Activated CD8-positive, alpha-beta memory T cell treated with anti-CD3 and anti-CD28 coated beads, Interleukin-2, amount 10 ng/mL, durations not matched to agents 7 days and 5 days (primary cell): ENCODE data around the gene EMC8. TPM values are rescaled to one million over a fixed set of nuclear protein-coding genes. Genes with fewer than 3 reads are reported as not detected.

Experiments
- ATAC-seq: fragments of 150-1000 bp; cut with Tn5 transposase; one replicate; pipeline ENCODE4 v1.10.0; 2021; ENCODE audit warnings: moderate library complexity
- CTCF ChIA-PET: fragments of 350-600 bp; sonication (Branson Sonifier 250); formaldehyde crosslinking; loops from one replicate; lab custom pipeline; 2021; ENCODE audit warnings: antibody characterized with exemption; lab: Charles Lee
- DNase-seq: peaks from one replicate; pipeline ENCODE4 v3.0.0-alpha.2; 2020
- H3K27ac Mint-ChIP-seq: one replicate; pipeline ENCODE4 v1.8.0; 2021; ENCODE audit warnings: mild to moderate bottlenecking, mixed read lengths
- H3K27me3 Mint-ChIP-seq: one replicate; pipeline ENCODE4 v1.8.0; 2021; ENCODE audit warnings: mixed read lengths
- H3K36me3 Mint-ChIP-seq: one replicate; pipeline ENCODE4 v1.8.0; 2021; ENCODE audit warnings: mild to moderate bottlenecking, mixed read lengths
- H3K4me1 Mint-ChIP-seq: one replicate; pipeline ENCODE4 v1.8.0; 2021; ENCODE audit warnings: mixed read lengths
- H3K4me3 Mint-ChIP-seq: one replicate; pipeline ENCODE4 v1.8.0; 2021; ENCODE audit warnings: mild to moderate bottlenecking, moderate library complexity, mixed read lengths
- H3K9me3 Mint-ChIP-seq: one replicate; pipeline ENCODE4 v1.8.0; 2022; ENCODE audit warnings: low read depth, mixed read lengths
- microRNA-seq: library from miRNA; unstranded; fragments of <30 nt; microRNA quantifications from one replicate; pipeline ENCODE4 v1.2.0, GENCODE V29; 2022
- total RNA-seq, 2 experiments: library from RNA; stranded (reverse); gene quantifications; one replicate each; pipeline ENCODE4 v1.2.3, GENCODE V29; 2021

Gene EMC8
- total RNA-seq, 2 experiments from 2014 or later, result 32.2 to 33.9 TPM

DNA sequence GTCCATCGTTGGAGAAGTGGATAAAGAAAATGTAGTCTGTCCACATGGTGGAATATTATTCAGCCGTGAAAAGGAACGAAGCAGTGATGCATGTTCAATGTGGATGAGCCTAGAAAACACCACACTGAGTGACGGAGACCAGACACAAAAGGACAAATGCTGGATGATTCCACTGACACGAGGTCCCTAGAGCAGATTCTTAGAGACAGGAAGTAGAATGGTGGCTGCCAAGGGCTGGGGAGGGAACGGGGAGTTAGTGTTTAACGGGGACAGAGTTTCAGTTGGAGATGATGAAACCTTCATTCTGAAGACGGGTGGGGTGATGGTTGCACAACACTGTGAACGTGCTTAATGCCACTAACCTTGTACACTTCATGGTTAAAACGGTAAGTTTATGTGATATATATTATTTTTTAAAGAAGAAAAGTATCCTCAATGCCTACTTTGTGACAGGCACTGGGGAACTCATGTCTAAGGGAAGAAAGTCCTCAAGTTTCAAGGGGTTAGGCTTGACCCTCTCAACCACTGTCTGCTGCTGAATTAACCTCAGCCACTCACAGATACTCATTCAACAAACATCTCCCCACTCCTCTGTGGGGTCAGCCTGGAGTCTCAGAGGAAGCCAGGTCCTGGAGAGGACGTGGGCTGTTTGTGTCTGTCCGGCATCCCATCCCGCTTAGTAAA lies 66.0 kb downstream of the EMC8 start:
- CTCF ChIA-PET, result no interaction called here
- Mint-ChIP-seq H3K36me3 (no peaks in the 10 kb centered on the region), H3K9me3 (no peaks in the 10 kb centered on the region), H3K4me3 (no peak overlapping the region), H3K27me3 (peaks cover 3% of the 10 kb centered on the region), H3K27ac (no peak overlapping the region), H3K4me1 (peaks cover 17% of the 10 kb centered on the region)
- DNase-seq (no peak), ATAC-seq (no peak)

- CTCF ChIA-PET, result interaction anchor here (0.8 to 1.0 kb wide), 3 partner anchors 11 to 115 kb away, joined by 3 to 4 read pairs (median 3); no protein-coding TSS in a partner anchor
- peaks cover 1% of the 10 kb centered on the region for H3K27me3 Mint-ChIP-seq
Observed at GRCh38 chr16:85731179-85731578, 68.2 kb downstream of the EMC8 start.

DNA sequence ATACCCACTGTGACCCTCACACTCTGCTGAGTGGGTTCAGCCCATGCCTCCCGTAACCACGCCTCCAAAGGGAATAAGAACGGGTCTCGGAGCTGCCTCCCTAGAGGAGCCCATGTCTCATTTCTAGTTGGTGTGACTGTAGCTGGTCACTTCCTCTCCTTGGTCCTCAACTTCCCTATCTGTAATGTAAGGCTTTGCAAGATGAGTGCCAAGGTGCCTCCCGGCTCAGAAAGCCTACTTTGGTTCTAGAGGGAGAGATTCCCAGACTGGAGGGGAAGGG lies 69.2 kb downstream of the EMC8 start:
- no peaks in the 10 kb centered on the region for H3K9me3 Mint-ChIP-seq
- no peaks in the 10 kb centered on the region for H3K27me3 Mint-ChIP-seq
- H3K36me3 Mint-ChIP-seq, result no peaks in the 10 kb centered on the region
- H3K27ac Mint-ChIP-seq, result no peak overlapping the region
- ATAC-seq (no peak), DNase-seq (no peak)
- H3K4me1 Mint-ChIP-seq, result peaks cover 4% of the 10 kb centered on the region
- CTCF ChIA-PET, result interaction anchor here (1.3 kb wide), 1 partner anchor 13 kb away, joined by 4 read pairs; no protein-coding TSS in a partner anchor
- H3K4me3 Mint-ChIP-seq, result no peak overlapping the region

More at GRCh38 chr16:85731179-85731578, 68.2 kb downstream of the EMC8 start:
- Mint-ChIP-seq H3K9me3 (no peaks in the 10 kb centered on the region), H3K4me1 (peaks cover 15% of the 10 kb centered on the region), H3K27ac (no peak overlapping the region), H3K36me3 (no peaks in the 10 kb centered on the region), H3K4me3 (no peak overlapping the region)
- ATAC-seq (no peak), DNase-seq (no peak)

DNA sequence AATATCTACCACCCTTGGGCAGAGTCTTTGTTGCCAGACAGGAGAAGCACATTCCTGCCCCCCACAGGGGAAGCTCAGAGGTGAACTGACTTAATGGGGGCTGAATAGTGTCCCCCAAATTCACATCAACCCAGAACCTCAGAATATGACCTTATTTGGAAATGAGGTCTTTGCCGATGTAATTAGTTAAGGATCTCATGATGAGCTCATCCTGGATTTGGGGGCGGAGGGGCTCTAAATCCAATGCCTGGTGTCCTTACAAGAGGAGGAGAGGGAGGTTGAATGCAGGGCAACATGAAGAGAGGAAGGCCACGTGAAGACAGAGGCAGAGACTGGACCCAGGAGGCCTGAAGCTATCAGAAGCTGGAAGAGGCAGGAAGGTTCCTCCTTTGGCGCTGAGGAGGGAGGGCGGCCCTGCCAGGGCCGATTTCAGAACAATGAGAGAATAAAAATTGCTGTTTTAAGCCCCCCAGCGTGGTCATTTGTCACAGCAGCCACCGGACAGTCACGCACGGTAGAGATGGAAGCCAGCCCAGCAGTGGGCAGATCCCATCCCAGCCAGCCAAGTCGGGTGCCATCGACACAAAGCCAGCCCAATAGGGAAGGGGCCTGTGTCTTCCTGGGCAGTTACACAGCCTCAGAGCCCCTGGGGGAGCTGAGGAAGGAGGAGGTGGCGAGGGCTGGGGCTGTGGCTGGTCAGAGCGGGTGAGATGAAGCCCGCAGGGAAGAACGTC lies 69.7 kb downstream of the EMC8 start:
- no peak overlapping the region for H3K27ac Mint-ChIP-seq
- CTCF ChIA-PET, result interaction anchor here (1.3 kb wide), 1 partner anchor 13 kb away, joined by 4 read pairs; no protein-coding TSS in a partner anchor
- no peaks in the 10 kb centered on the region for H3K36me3 Mint-ChIP-seq
- ATAC-seq (no peak), DNase-seq (no peak)
- H3K4me3 Mint-ChIP-seq, result no peak overlapping the region
- no peaks in the 10 kb centered on the region for H3K9me3 Mint-ChIP-seq
- no peaks in the 10 kb centered on the region for H3K27me3 Mint-ChIP-seq
- H3K4me1 Mint-ChIP-seq, result no peaks in the 10 kb centered on the region

- CTCF ChIA-PET, result interaction anchor here (1.3 kb wide), 2 partner anchors 10 to 12 kb away, joined by 4 read pairs; no protein-coding TSS in a partner anchor
- no peaks in the 10 kb centered on the region for H3K9me3 Mint-ChIP-seq
- no peak for ATAC-seq
- DNase-seq, result no peak
- no peak overlapping the region for H3K27ac Mint-ChIP-seq
- H3K36me3 Mint-ChIP-seq, result no peaks in the 10 kb centered on the region
- H3K4me1 Mint-ChIP-seq, result no peaks in the 10 kb centered on the region
- no peak overlapping the region for H3K4me3 Mint-ChIP-seq
- H3K27me3 Mint-ChIP-seq, result no peaks in the 10 kb centered on the region
Observed at GRCh38 chr16:85728879-85729278, 70.5 kb downstream of the EMC8 start.

Small RNAs within 50 kb of the gene (microRNA-seq; reads per million reads assigned to microRNA genes)
- gene MIR1910, result not detected

Other genes starting within 250 kb of the EMC8 start
- 10 to 100 TPM; 43.1 to 55.1 TPM for gene GSE1, start 186.2 kb downstream of the EMC8 start, total RNA-seq
- gene GINS2, start 110.6 kb downstream of the EMC8 start, total RNA-seq, result 10 to 100 TPM; 49.3 to 61.7 TPM
- gene C16orf74, start 48.4 kb downstream of the EMC8 start, total RNA-seq, result under 1 TPM; 0.23 to 0.41 TPM
- 100 to 1,000 TPM; 422 to 473 TPM for gene COX4I1, start 151 bp upstream of the EMC8 start, total RNA-seq
- gene IRF8, start 99.6 kb upstream of the EMC8 start, total RNA-seq, result 10 to 100 TPM in 1 of 2 experiments, 1 to 10 TPM in 1; 8.4 to 11.1 TPM